Lower leg skin (tissue), 4 donors: ENCODE measurements around the gene GRAMD1A. TPM values are rescaled to one million over a fixed set of nuclear protein-coding genes. Genes with fewer than 3 reads are reported as not detected.

Experiments used
- DNase-seq, 2 donors: peaks; one replicate each; pipeline ENCODE4 v3.0.0-alpha.2; 2019; ENCODE audit warnings: low spot score in 2 of 2
- H3K4me3 ChIP-seq: fragments of 200-600 bp; sonication (generic); 2 replicates; pipeline ENCODE4 v1.5.1; 2017; ENCODE audit warnings: mild to moderate bottlenecking, low read depth; ENCODE audit not compliant: poor library complexity, severe bottlenecking
- POLR2A ChIP-seq, 2 donors: fragments of 450-650 bp; IDR thresholded peaks; one replicate each; pipeline ENCODE4 v1.6.1; 2016 to 2017; ENCODE audit warnings: antibody characterized with exemption in 2 of 2, mild to moderate bottlenecking in 1 of 2, moderate library complexity in 1 of 2
- WGBS, 2 donors: methylation state at CpG; one replicate each; pipeline ENCODE4 v1.1.5; 2018; 5-methylcytosine and 5-hydroxymethylcytosine counted together
- intact Hi-C: fragments of 100-400 bp; cut with DNase I; formaldehyde crosslinking; loops from one replicate; pipeline ENCODE4 v1.15.0; 2023; ENCODE audit warnings: low total_unique reads
- total RNA-seq, 4 donors: library from RNA; depleted of rRNA; stranded (reverse); fragments of >200 nt; gene quantifications; one replicate each; pipeline ENCODE4 v1.1.0, GENCODE V29; 2016
- TF ChIP-seq, protein P1 (sequence below), 3 donors: fragments of 450-650 bp; IDR thresholded peaks; one replicate each; pipeline ENCODE4 v1.5.1; 2016; ENCODE audit warnings: antibody characterized with exemption in 3 of 3, mild to moderate bottlenecking in 3 of 3, moderate library complexity in 2 of 3

GRAMD1A gene
- total RNA-seq, 4 donors from 2014 or later, result 12.6 to 49.2 (median 20.3) TPM

DNA sequence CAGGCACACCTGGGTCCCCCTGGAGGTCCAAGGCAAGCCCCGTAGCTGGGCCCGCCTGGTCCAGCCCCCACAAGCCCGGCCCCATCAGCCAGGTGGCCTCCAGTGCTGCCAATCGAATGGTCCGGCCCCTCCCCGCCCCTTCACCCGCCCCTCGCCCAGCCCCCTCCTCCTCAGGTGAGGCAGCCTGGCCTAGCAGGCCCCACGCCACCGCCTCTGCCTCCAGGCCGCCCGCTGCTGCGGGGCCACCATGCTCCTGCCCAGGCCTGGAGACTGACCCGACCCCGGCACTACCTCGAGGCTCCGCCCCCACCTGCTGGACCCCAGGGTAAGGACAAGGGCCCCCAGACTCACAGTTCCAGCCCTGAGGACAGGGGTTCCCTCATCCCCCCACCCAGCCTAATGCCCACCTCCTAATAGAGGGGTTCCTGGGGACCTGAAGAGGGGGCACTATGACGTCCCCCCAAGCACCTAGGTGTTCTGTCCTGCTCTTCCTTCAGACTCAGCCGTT is 41.5 kb downstream of the GRAMD1A start, which contains the start of gene HPN:
TSS of gene HPN (plus strand) at position 174 of the 508 bp plus-strand sequence. CDS start 786 bp downstream, outside the sequence.
- no peak within 1 kb of the TSS for H3K4me3 ChIP-seq
- 58 to 62% methylated on average over 7 to 19 of the region's 19 CpGs for WGBS, 2 donors
- intact Hi-C loops, result no loop called here
- no peak for DNase-seq
- TF ChIP-seq, protein P1, sequence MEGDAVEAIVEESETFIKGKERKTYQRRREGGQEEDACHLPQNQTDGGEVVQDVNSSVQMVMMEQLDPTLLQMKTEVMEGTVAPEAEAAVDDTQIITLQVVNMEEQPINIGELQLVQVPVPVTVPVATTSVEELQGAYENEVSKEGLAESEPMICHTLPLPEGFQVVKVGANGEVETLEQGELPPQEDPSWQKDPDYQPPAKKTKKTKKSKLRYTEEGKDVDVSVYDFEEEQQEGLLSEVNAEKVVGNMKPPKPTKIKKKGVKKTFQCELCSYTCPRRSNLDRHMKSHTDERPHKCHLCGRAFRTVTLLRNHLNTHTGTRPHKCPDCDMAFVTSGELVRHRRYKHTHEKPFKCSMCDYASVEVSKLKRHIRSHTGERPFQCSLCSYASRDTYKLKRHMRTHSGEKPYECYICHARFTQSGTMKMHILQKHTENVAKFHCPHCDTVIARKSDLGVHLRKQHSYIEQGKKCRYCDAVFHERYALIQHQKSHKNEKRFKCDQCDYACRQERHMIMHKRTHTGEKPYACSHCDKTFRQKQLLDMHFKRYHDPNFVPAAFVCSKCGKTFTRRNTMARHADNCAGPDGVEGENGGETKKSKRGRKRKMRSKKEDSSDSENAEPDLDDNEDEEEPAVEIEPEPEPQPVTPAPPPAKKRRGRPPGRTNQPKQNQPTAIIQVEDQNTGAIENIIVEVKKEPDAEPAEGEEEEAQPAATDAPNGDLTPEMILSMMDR (IDR thresholded peaks at IDR 0.05), result no peak
- TF ChIP-seq POLR2A (IDR thresholded peaks at IDR 0.05), result no peak

DNA sequence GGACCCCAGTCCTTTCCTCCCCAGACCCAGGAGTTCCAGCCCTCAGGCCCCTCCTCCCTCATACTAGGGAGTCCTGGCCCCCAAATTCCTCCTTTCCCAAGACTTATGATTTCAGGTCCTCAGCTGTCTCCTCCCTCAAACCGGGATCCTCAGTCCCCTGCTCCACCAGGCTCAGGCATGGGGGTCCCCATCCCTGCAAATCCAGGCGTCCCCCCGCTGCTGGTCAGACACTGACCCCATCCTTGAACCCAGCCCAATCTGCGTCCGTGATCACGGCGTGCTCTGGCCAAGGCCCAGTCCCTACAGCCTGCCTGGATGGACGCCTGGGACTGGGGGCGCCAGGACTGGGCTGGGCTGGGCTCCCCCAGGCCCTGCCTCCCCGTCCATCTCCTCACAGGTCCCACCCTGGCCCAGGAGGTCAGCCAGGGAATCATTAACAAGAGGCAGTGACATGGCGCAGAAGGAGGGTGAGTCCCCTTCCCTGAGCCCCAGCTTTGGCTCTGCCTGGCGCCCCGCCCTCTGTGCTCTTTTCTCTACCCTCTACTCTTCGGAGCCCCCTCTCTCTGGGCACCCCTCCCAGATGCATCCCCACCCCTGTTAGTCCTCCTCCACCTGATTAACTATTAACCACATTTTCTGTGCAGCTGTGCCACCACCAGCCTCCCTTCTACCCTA is 42.1 kb downstream of the GRAMD1A start:
- intact Hi-C loops, result no loop called here
- WGBS, 2 donors, result 74 to 76% methylated on average over 14 of the region's 14 CpGs
- TF ChIP-seq, protein P1 (IDR thresholded peaks at IDR 0.05), result no peak
- TF ChIP-seq POLR2A (IDR thresholded peaks at IDR 0.05), result no peak
- no peak for DNase-seq
- H3K4me3 ChIP-seq, result no peak overlapping the region

DNA sequence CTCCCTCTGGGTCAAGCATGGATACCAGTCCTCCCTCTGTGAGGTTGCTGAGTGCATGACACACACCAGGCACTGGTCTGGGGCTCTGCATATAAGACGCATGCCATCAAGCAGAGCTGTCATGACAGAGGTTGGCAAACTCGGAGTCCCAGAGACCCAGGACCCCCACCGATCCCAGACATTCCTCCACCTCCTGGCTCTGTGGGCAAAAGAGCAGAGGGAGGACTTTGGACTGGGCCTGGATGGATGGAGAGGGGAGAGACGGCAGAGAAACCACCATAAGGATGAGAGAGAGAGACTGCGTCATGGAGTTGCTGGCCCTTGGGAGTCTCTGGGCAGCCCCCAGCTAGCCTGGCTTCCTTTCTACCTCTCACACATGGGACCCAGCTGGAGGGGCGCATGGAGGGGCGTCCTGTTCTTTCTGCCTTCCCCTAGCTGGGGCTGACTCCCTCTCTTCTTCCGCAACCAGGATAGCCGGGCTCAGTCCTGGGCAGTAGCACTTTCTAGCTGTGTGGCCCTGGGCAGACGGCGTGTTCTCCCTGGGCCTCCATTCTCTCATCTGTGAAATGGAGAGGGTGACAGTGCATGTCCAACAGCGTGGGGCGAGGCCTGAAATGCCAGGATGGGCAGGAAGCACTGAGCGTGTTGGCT is 43.0 kb downstream of the GRAMD1A start:
- no peak for TF ChIP-seq POLR2A (IDR thresholded peaks at IDR 0.05)
- TF ChIP-seq, protein P1 (IDR thresholded peaks at IDR 0.05), result no peak
- H3K4me3 ChIP-seq, result no peak overlapping the region
- DNase-seq, result no peak
- 75 to 89% methylated on average over 14 of the region's 14 CpGs for WGBS, 2 donors
- intact Hi-C loops, result no loop called here

DNA sequence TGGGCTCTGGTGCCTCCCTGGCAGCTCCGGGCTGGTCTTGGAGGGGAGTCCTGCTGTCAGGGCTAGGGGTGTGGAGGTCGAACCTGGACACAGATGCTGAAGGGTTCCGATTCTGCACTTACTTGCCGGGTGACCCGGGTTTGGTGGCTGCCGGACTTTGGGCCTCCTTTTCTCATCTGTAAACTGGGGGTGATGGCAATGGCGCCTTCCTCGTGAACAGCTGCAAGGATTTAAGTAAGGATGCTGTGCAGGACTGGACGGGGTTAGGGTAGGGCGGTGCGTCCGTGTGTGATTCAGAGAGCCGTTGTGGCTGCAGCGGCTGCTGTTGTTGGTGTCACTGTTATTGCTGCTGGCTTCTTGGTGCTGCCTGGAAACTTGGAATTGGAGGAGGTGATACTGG is 43.8 kb downstream of the GRAMD1A start:
- H3K4me3 ChIP-seq, result no peak overlapping the region
- WGBS, 2 donors, result 64 to 77% methylated on average over 14 of the region's 14 CpGs
- no peak for TF ChIP-seq POLR2A (IDR thresholded peaks at IDR 0.05)
- TF ChIP-seq, protein P1 (IDR thresholded peaks at IDR 0.05), result no peak
- intact Hi-C loops, result no loop called here
- DNase-seq, result no peak

DNA sequence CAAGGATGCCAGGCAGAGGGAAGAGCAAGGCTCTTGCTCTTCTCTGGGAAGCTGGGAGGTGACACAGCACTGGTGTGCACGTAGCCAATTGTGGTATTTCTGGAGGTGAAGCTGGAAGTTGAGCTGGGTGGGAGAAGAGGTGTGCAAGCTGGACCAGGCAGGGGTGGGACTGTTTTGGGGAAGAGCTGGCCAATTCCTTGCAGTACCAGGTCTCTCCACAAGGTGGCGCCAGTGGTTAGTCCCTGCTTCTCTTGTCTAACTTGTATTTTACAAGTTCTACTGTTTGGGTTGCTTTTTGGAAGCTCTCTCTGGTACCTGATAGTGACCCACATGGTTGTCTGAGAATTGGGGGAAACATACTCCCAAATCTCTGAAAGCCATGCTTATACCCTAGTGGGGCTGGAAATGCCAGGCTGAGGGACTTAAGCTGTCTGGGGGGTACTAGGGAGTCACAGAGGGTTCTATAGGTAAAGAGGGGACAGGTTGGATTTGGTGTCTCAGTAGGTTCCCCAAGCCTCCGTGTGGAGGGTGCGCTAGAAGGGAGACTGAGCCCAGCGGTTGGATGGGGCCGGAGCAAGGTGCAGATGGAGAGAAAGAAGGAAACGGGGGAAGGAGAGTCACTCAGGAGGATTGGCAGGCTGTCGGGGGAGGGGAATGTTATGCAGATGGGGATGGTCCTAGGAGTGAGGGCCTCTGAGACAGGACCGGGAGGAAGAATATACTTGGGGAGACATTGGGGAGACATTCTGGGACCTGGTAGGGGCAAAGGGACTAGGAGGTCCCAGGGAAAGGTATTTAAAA is 44.4 kb downstream of the GRAMD1A start:
- no peak for DNase-seq
- H3K4me3 ChIP-seq, result no peak overlapping the region
- intact Hi-C loops, result no loop called here
- WGBS, 2 donors, result 62 to 64% methylated on average over 9 of the region's 9 CpGs
- TF ChIP-seq, protein P1 (IDR thresholded peaks at IDR 0.05), result peak in 1 of 3 donors; percentile 84
- no peak for TF ChIP-seq POLR2A (IDR thresholded peaks at IDR 0.05)
